DOHH2 (cell line): ENCODE measurements around the gene SPRED3.
A peak's percentile ranks its signal among the peaks of the same experiment; 100 is the strongest.
"Not testable (repeated sequence)": the region's sequence is repeated elsewhere in the genome, so short reads cannot be mapped to it uniquely, and the experiment has no call there.

ENCODE experiments used
- H3F3A ChIP-seq: fragments of 200-600 bp; sonication (generic), shearing (Covaris generic); 2 replicates; pipeline ENCODE4 v1.6.0; 2016; ENCODE audit warnings: antibody characterized with exemption, mild to moderate bottlenecking; ENCODE audit not compliant: control insufficient read depth, insufficient read depth
- H3K27ac ChIP-seq: fragments of 200-600 bp; sonication (generic); 2 replicates; pipeline ENCODE4 v1.5.1; 2014; ENCODE audit warnings: low read depth, mild to moderate bottlenecking, low read length, moderate library complexity
- H3K27me3 ChIP-seq: fragments of 200-600 bp; sonication (generic); 2 replicates; pipeline ENCODE4 v1.6.1; 2014; ENCODE audit warnings: mild to moderate bottlenecking, low read length, mixed read lengths; ENCODE audit not compliant: control insufficient read depth
- H3K36me3 ChIP-seq: fragments of 200-600 bp; sonication (generic); 2 replicates; pipeline ENCODE4 v1.6.1; 2014; ENCODE audit warnings: mild to moderate bottlenecking, low read length, moderate library complexity, mixed read lengths; ENCODE audit not compliant: control insufficient read depth
- H3K4me1 ChIP-seq: fragments of 200-600 bp; sonication (generic); 2 replicates; pipeline ENCODE4 v1.6.1; 2014; ENCODE audit warnings: mild to moderate bottlenecking, low read length, mixed read lengths; ENCODE audit not compliant: control insufficient read depth
- H3K4me2 ChIP-seq: fragments of 200-600 bp; sonication (generic); 2 replicates; pipeline ENCODE4 v1.6.0; 2014; ENCODE audit warnings: mild to moderate bottlenecking, low read length, moderate library complexity
- H3K4me3 ChIP-seq: fragments of 200-600 bp; sonication (generic); 2 replicates; pipeline ENCODE4 v1.5.1; 2014; ENCODE audit warnings: mild to moderate bottlenecking, low read length, mixed read lengths
- H3K79me2 ChIP-seq: fragments of 200-600 bp; sonication (generic); 2 replicates; pipeline ENCODE4 v1.6.1; 2014; ENCODE audit warnings: mild to moderate bottlenecking, low read length, mixed read lengths; ENCODE audit not compliant: control insufficient read depth
- H3K9me2 ChIP-seq: fragments of 200-600 bp; sonication (generic); replicated peaks from 2 replicates; pipeline ENCODE4 v1.6.1; 2014; ENCODE audit warnings: mild to moderate bottlenecking, low read length, mixed read lengths; ENCODE audit not compliant: control insufficient read depth
- H3K9me3 ChIP-seq: fragments of 200-600 bp; sonication (generic); 2 replicates; pipeline ENCODE4 v1.6.1; 2014; ENCODE audit warnings: antibody characterized with exemption, low read length, mixed read lengths; ENCODE audit not compliant: control insufficient read depth, insufficient read depth
- H4K20me1 ChIP-seq: fragments of 200-600 bp; sonication (generic); 2 replicates; pipeline ENCODE4 v1.6.0; 2014; ENCODE audit warnings: low read depth, mild to moderate bottlenecking, antibody characterized with exemption, low read length, moderate library complexity; ENCODE audit not compliant: control insufficient read depth, insufficient read depth
- EZH2phosphoT487 ChIP-seq: fragments of 200-600 bp; sonication (generic); IDR thresholded peaks from 2 replicates; pipeline ENCODE4 v1.6.1; 2017; ENCODE audit warnings: borderline replicate concordance, mild to moderate bottlenecking, antibody characterized with exemption, low read length, moderate library complexity, mixed read lengths
- TF ChIP-seq, protein P1 (sequence below): fragments of 200-600 bp; sonication (generic); IDR thresholded peaks from one replicate; pipeline ENCODE4 v1.5.1; 2014; ENCODE audit warnings: antibody characterized with exemption, mild to moderate bottlenecking, low read depth, low read length; ENCODE audit not compliant: poor library complexity, severe bottlenecking

The SPRED3 gene

DNA sequence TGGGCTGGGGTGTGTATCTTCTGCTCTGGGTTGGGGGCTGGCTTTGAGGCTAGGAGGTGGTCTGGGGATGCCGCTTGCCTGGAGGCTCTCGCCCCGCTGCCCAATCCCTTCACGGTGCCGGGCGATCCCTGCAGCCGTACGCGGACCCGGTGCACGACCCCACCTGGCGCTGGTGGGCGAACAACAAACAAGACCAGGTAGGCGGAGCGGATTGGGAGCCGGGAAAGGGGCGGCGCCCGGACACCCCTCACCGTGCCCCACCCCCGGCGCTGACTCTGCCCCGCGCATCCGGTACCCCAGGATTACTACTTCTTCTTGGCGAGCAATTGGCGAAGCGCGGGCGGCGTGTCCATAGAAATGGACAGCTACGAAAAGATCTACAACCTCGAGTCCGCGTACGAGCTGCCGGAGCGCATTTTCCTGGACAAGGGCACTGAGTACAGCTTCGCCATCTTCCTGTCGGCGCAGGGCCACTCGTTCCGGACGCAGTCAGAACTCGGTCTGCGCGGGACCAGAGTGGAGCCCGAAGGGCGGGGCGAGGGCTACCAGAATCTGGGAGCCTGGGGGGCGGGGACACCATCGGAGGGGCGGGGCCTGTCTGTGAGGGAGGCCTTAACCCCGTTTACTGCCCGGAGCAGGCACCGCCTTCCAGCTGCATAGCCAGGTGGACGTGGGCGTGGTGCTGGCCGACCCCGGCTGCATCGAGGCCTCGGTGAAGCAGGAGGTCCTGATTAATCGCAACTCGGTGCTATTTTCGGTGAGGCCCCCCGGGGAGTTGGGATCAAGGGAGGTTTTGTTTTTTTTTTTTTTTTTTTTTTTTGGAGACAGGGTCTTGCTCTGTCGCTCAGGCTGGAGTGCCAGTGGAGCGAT is 26.2 kb upstream of the SPRED3 start:
- H3K79me2 ChIP-seq, result no peaks in the 10 kb centered on the region
- no peak overlapping the region for H3K27ac ChIP-seq

DNA sequence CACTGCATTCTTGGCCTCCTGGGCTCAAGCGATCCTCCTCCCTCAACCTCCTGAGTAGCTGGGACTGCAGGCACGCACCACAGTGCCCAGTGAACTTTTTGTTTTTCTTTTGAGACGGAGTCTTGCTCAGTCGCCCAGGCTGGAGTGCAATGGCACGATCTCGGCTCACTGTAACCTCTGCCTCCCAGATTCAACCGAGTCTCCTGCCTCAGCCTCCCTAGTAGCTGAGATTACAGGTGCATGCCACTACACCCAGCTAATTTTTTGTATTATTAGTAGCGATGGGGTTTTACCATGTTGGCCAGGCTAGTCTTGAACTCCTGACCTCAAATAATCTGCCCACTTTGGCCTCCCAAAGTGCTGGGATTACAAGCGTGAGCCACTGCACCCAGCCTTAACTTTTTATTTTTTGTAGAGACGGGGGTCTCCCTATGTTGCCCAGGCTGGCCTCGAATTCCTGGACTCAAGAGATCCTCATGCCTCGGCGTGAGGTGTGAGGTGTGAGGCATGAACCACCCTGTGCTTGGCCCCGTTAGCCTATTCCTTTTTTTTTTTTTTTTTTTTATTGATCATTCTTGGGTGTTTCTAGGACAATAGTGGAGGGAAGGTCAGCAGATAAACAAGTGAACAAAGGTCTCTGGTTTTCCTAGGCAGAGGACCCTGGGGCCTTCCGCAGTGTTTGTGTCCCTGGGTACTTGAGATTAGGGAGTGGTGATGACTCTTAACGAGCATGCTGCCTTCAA is 25.4 kb upstream of the SPRED3 start:
- not testable (repeated sequence) for H3K79me2 ChIP-seq, H3K9me3 ChIP-seq, H4K20me1 ChIP-seq, H3K27ac ChIP-seq, H3K36me3 ChIP-seq, H3K9me2 ChIP-seq, H3F3A ChIP-seq
- Histone ChIP-seq H3K4me3 (peak overlapping the region; percentile 78), H3K27me3 (peaks cover 35% of the 10 kb centered on the region), H3K4me2 (peak overlapping the region; percentile 88), H3K4me1 (peaks cover 16% of the 10 kb centered on the region)

More for the DNA sequence above, 26.2 kb upstream of the SPRED3 start:
- Histone ChIP-seq H3K27me3 (peaks cover 39% of the 10 kb centered on the region), H4K20me1 (no peaks in the 10 kb centered on the region), H3K4me2 (peak overlapping the region; percentile 88), H3K4me1 (peaks cover 16% of the 10 kb centered on the region), H3K9me2 (no peaks in the 10 kb centered on the region), H3F3A (no peaks in the 10 kb centered on the region), H3K4me3 (peak overlapping the region; percentile 78), H3K36me3 (no peaks in the 10 kb centered on the region), H3K9me3 (no peaks in the 10 kb centered on the region)
- TF ChIP-seq, protein P1, sequence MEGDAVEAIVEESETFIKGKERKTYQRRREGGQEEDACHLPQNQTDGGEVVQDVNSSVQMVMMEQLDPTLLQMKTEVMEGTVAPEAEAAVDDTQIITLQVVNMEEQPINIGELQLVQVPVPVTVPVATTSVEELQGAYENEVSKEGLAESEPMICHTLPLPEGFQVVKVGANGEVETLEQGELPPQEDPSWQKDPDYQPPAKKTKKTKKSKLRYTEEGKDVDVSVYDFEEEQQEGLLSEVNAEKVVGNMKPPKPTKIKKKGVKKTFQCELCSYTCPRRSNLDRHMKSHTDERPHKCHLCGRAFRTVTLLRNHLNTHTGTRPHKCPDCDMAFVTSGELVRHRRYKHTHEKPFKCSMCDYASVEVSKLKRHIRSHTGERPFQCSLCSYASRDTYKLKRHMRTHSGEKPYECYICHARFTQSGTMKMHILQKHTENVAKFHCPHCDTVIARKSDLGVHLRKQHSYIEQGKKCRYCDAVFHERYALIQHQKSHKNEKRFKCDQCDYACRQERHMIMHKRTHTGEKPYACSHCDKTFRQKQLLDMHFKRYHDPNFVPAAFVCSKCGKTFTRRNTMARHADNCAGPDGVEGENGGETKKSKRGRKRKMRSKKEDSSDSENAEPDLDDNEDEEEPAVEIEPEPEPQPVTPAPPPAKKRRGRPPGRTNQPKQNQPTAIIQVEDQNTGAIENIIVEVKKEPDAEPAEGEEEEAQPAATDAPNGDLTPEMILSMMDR, result no peak
- no peak for TF ChIP-seq EZH2phosphoT487

DNA sequence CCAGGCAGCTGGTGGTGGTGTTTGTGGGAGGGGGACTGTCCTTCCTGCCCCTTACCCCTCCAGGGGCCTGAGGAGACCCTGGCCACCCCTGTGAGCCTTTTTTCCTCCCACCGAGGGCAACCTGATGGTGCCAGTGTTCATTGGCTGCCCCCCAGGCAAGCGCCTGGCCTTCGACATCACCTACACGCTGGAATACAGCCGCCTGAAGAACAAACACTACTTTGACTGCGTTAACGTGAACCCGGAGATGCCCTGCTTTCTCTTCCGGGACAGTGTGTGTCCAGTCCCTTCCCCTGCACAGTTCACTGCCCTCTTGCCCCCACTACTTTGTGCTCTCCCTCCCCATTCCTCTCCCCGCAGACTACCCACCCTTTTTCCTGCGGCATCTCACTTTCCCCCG is 21.5 kb upstream of the SPRED3 start:
- Histone ChIP-seq H3K4me1 (peaks cover 9% of the 10 kb centered on the region), H3K4me2 (no peak overlapping the region), H4K20me1 (no peaks in the 10 kb centered on the region), H3K9me3 (no peaks in the 10 kb centered on the region), H3F3A (no peaks in the 10 kb centered on the region), H3K4me3 (no peak overlapping the region), H3K79me2 (no peaks in the 10 kb centered on the region), H3K27me3 (no peaks in the 10 kb centered on the region; the same call in none of the 2 replicates), H3K27ac (no peak overlapping the region), H3K9me2 (no peaks in the 10 kb centered on the region), H3K36me3 (no peaks in the 10 kb centered on the region)
- no peak for TF ChIP-seq EZH2phosphoT487

DNA sequence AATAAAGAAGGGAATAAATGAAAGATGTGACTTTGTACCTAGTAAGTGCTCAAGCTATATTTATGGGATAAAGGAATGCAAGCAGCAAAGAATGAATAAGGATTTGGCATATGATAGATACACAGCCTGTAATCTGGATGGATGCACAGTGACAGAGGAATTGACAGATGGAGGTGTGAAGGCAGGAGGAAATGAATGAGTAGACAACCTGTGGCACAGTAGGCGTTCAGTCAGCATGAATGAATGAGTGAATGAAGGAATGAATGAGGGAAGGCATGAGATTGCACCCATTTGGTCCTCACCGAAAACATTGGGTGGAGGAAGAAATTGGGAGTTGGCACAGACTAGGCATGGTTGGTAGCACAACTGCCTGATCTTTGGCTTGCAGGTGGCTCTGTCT is 18.9 kb upstream of the SPRED3 start:
- Histone ChIP-seq H3K9me3 (no peaks in the 10 kb centered on the region), H3K4me1 (peaks cover 6% of the 10 kb centered on the region), H3K4me2 (no peak overlapping the region), H3K4me3 (no peak overlapping the region), H3K27me3 (no peaks in the 10 kb centered on the region; the same call in none of the 2 replicates), H3K9me2 (no peaks in the 10 kb centered on the region), H3F3A (no peaks in the 10 kb centered on the region), H3K27ac (no peak overlapping the region), H3K36me3 (no peaks in the 10 kb centered on the region), H4K20me1 (no peaks in the 10 kb centered on the region), H3K79me2 (peaks cover under 1% of the 10 kb centered on the region; the same call in 1 of the 2 replicates)
- TF ChIP-seq, protein P1, result no peak
- no peak for TF ChIP-seq EZH2phosphoT487
